B cell (primary cell): ENCODE results near the gene FOXL2NB. TPM values are rescaled to one million over a fixed set of nuclear protein-coding genes. Genes with fewer than 3 reads are reported as not detected.

Experiments
- ATAC-seq: fragments of 200-7000 bp; cut with Tn5 transposase; one replicate; pipeline ENCODE4 v1.10.0; 2021; ENCODE audit warnings: low read depth, mild to moderate bottlenecking, moderate number of reproducible peaks, moderate library complexity
- CTCF ChIA-PET: fragments of 350-600 bp; sonication (Branson Sonifier 250); formaldehyde crosslinking; loops from one replicate; lab custom pipeline; 2021; ENCODE audit warnings: antibody characterized with exemption, inconsistent platforms; lab: Charles Lee
- POLR2A ChIA-PET: fragments of 350-600 bp; sonication (Branson Sonifier 250); formaldehyde crosslinking; loops from one replicate; lab custom pipeline; 2021; ENCODE audit warnings: antibody characterized with exemption; lab: Charles Lee
- DNase-seq: peaks from one replicate; pipeline ENCODE4 v3.0.0; 2013
- H2AFZ ChIP-seq: 2 replicates; pipeline ENCODE4 v1.6.1; 2012; ENCODE audit warnings: mild to moderate bottlenecking, low read depth, low read length; ENCODE audit not compliant: insufficient read depth, poor library complexity, severe bottlenecking
- H3K27ac ChIP-seq, 2 donors: 1 replicate in 1 of 2; 2 replicates in 1 of 2; pipeline ENCODE4 v1.5.1; 2012 to 2013; ENCODE audit warnings: low read length in 2 of 2, mild to moderate bottlenecking in 2 of 2, moderate library complexity in 1 of 2
- H3K27me3 ChIP-seq, 4 experiments: fragments of 200-600 bp in 1 of 4; sonication (generic) in 1 of 4; replicated peaks in 1 of 4; 1 replicate in 2 of 4; 2 replicates in 2 of 4; pipeline versions ENCODE4 v1.6.1 to v1.7.0; 2013 to 2016; ENCODE audit warnings: low read length in 3 of 4, mild to moderate bottlenecking in 2 of 4, mixed read lengths in 1 of 4, moderate library complexity in 1 of 4; ENCODE audit not compliant: insufficient read depth in 4 of 4, control insufficient read depth in 3 of 4; ENCODE audit errors: control extremely low read depth in 1 of 4
- H3K36me3 ChIP-seq, 2 experiments: replicated peaks in 1 of 2; 1 replicate in 1 of 2; 2 replicates in 1 of 2; pipeline versions ENCODE4 v1.6.1 to v1.7.1; 2013; ENCODE audit warnings: low read length in 1 of 2; ENCODE audit not compliant: insufficient read depth in 2 of 2, control insufficient read depth in 1 of 2; ENCODE audit errors: control extremely low read depth in 1 of 2, extremely low read depth in 1 of 2
- H3K4me1 ChIP-seq, 2 donors: fragments of 200-600 bp in 1 of 2; sonication (generic) in 1 of 2; 1 replicate in 1 of 2; 2 replicates in 1 of 2; pipeline versions ENCODE4 v1.5.1 to v1.6.1; 2013 to 2017; ENCODE audit warnings: low read length in 2 of 2; ENCODE audit not compliant: control insufficient read depth in 2 of 2, insufficient read depth in 2 of 2
- H3K4me2 ChIP-seq: replicated peaks from 2 replicates; pipeline ENCODE3; 2012; ENCODE audit warnings: mild to moderate bottlenecking, low read depth, low read length; ENCODE audit not compliant: poor library complexity, severe bottlenecking
- H3K4me3 ChIP-seq, 5 experiments: fragments of 200-600 bp in 1 of 5; sonication (generic) in 1 of 5; 1 replicate in 3 of 5; 2 replicates in 2 of 5; pipeline versions ENCODE4 v1.5.1 to v1.7.0; 2011 to 2016; ENCODE audit warnings: low read length in 4 of 5, mild to moderate bottlenecking in 4 of 5, low read depth in 2 of 5, control low read depth in 1 of 5, moderate library complexity in 1 of 5; ENCODE audit not compliant: insufficient read depth in 1 of 5; ENCODE audit errors: control extremely low read depth in 1 of 5, extremely low read depth in 1 of 5
- H3K79me2 ChIP-seq: fragments of 200-600 bp; sonication (generic); one replicate; pipeline ENCODE4 v1.6.0; 2016; ENCODE audit warnings: low read length; ENCODE audit not compliant: control insufficient read depth, insufficient read depth
- H3K9ac ChIP-seq: fragments of 200-600 bp; sonication (generic); 2 replicates; pipeline ENCODE4 v1.6.1; 2017; ENCODE audit warnings: mild to moderate bottlenecking, low read length, moderate library complexity
- H3K9me3 ChIP-seq, 3 donors: one replicate each; pipeline versions ENCODE4 v1.6.1 to v1.7.1; 2013; ENCODE audit warnings: low read length in 2 of 3; ENCODE audit not compliant: control insufficient read depth in 2 of 3, insufficient read depth in 1 of 3; ENCODE audit errors: control extremely low read depth in 1 of 3
- H4K20me1 ChIP-seq: 2 replicates; pipeline ENCODE4 v1.6.0; 2012; ENCODE audit warnings: mild to moderate bottlenecking, low read length; ENCODE audit not compliant: insufficient read depth, control insufficient read depth, poor library complexity, severe bottlenecking
- H3K27ac Mint-ChIP-seq: one replicate; pipeline ENCODE4 v1.8.0; 2021; ENCODE audit warnings: mixed read lengths
- H3K27me3 Mint-ChIP-seq: one replicate; pipeline ENCODE4 v1.8.0; 2021; ENCODE audit warnings: mixed read lengths
- H3K4me1 Mint-ChIP-seq: one replicate; pipeline ENCODE4 v1.8.0; 2021; ENCODE audit warnings: mixed read lengths
- H3K4me3 Mint-ChIP-seq: one replicate; pipeline ENCODE4 v1.8.0; 2021; ENCODE audit warnings: mixed read lengths
- H3K9me3 Mint-ChIP-seq: one replicate; pipeline ENCODE4 v1.8.0; 2022; ENCODE audit warnings: mixed read lengths; ENCODE audit not compliant: insufficient read depth
- CTCF ChIP-seq: fragments of 200-600 bp; IDR thresholded peaks from one replicate; pipeline ENCODE4 v1.8.0; 2022; ENCODE audit warnings: antibody characterized with exemption, mild to moderate bottlenecking
- EZH2 ChIP-seq: IDR thresholded peaks from 2 replicates; pipeline ENCODE4 v1.6.1; 2012; ENCODE audit warnings: borderline replicate concordance, low read depth, mild to moderate bottlenecking, moderate library complexity, low read length; ENCODE audit not compliant: insufficient read depth, poor library complexity, severe bottlenecking
- WGBS: methylation state at CpG from one replicate; pipeline ENCODE4 v1.1.5; 2013; ENCODE audit warnings: missing lambda C conversion rate; ENCODE audit not compliant: insufficient coverage; 5-methylcytosine and 5-hydroxymethylcytosine counted together
- intact Hi-C: fragments of 100-400 bp; cut with micrococcal nuclease; formaldehyde crosslinking; loops from one replicate; pipeline ENCODE4 v1.10.0; 2022
- polyA plus RNA-seq: library from polyadenylated mRNA; depleted of rRNA; stranded (reverse); fragments of >200 nt; gene quantifications from 2 replicates; pipeline ENCODE4 v1.2.3, GENCODE V29; 2012
- total RNA-seq, 2 donors: library from RNA; stranded (reverse); fragments of 120-200 nt in 1 of 2; gene quantifications; 1 replicate in 1 of 2; 2 replicates in 1 of 2; pipeline versions ENCODE4 v1.2.3 to v1.2.4, GENCODE V29; 2013 to 2022

Gene FOXL2NB
- total and polyA plus RNA-seq, 2 donors (not counting 1 experiment from before 2014, with no cell fraction given), result not detected

DNA sequence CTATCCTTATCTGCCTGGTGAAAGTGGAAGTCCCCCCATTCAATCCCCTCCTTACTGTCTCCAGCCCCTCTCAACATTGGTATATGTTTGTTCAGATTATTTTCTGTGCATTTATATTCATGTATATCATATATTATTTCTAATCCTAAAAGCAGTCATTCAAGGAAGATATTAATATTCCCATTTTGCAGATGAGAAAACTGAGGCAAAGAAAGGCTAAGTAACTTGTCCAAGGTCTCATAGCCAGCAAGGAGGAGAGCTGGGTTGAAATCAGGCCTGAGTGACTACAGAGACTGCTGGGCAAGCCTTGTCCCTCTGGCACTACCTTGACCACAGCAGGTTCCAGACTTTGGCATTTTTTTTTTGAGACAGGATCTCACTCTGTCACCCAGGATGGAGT is 29.0 kb downstream of the FOXL2NB start:
- no peak for TF ChIP-seq CTCF
- no peak for TF ChIP-seq EZH2
- no peak overlapping the region for H3K4me2 ChIP-seq
- H3K4me1 Mint-ChIP-seq, result no peaks in the 10 kb centered on the region
- H3K27me3 ChIP-seq, result no peaks in the 10 kb centered on the region
- H3K79me2 ChIP-seq, result no peaks in the 10 kb centered on the region
- ATAC-seq, result no peak
- H4K20me1 ChIP-seq, result no peaks in the 10 kb centered on the region
- peaks cover 14% of the 10 kb centered on the region for H3K27me3 Mint-ChIP-seq
- H3K4me3 ChIP-seq, result no peak overlapping the region
- no peak for DNase-seq
- no peak overlapping the region for H3K27ac Mint-ChIP-seq
- H3K9me3 Mint-ChIP-seq, result no peaks in the 10 kb centered on the region
- ChIA-PET POLR2A (no interaction called here), CTCF (no interaction called here)
- H3K9ac ChIP-seq, result no peak overlapping the region
- intact Hi-C loops, result no loop called here
- H3K27ac ChIP-seq, result no peak overlapping the region
- H2AFZ ChIP-seq, result no peak overlapping the region
- no peak overlapping the region for H3K4me3 Mint-ChIP-seq
- H3K4me1 ChIP-seq, result no peaks in the 10 kb centered on the region
- no peaks in the 10 kb centered on the region for H3K36me3 ChIP-seq
- no peaks in the 10 kb centered on the region for H3K9me3 ChIP-seq

DNA sequence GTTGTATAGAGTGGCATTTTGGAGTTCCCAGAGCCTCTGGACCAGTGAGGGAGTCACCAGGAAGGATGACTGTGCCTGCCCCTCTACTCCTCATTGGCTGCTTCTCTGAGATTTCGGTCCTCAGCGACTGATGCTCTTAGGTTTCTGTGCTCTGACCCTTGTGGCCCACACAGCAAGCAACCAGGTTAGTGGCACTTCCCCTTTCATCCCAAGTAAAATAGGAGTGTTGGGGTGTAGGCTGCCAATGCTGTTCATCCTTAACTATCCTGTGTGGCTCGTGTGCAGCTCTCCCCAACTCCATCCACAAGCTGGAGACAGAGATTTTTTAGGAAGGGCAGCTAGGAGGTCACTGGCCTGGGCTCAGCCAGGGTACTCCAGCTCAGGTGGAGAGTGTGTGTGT is 37.8 kb downstream of the FOXL2NB start:
- 39% methylated on average over 2 of the region's 3 CpGs for WGBS
- Histone ChIP-seq H3K36me3 (no peaks in the 10 kb centered on the region), H4K20me1 (no peaks in the 10 kb centered on the region), H3K9ac (no peak overlapping the region), H3K27ac (no peak overlapping the region), H3K79me2 (no peaks in the 10 kb centered on the region), H3K9me3 (no peaks in the 10 kb centered on the region), H3K4me2 (no peak overlapping the region), H3K4me3 (no peak overlapping the region), H3K27me3 (no peaks in the 10 kb centered on the region), H3K4me1 (no peaks in the 10 kb centered on the region), H2AFZ (no peak overlapping the region)
- no peak for DNase-seq
- H3K4me1 Mint-ChIP-seq, result no peaks in the 10 kb centered on the region
- no peak for ATAC-seq
- peaks cover 26% of the 10 kb centered on the region for H3K27me3 Mint-ChIP-seq
- ChIA-PET CTCF (interaction anchor here (0.8 kb wide), 1 partner anchor 49 kb away, joined by 4 read pairs; no protein-coding TSS in a partner anchor), POLR2A (no interaction called here)
- H3K9me3 Mint-ChIP-seq, result no peaks in the 10 kb centered on the region
- no peak for TF ChIP-seq EZH2
- TF ChIP-seq CTCF, result no peak
- intact Hi-C loops, result no loop called here
- H3K27ac Mint-ChIP-seq, result no peak overlapping the region
- H3K4me3 Mint-ChIP-seq, result no peak overlapping the region
